Endothelial cell of umbilical vein (primary cell): Measurements from ENCODE around the gene HABP2.

ENCODE experiments used
- CTCF ChIP-seq, 2 donors: IDR thresholded peaks; 1 replicate in 1 of 2; 2 replicates in 1 of 2; pipeline ENCODE4 v1.5.1; 2011; ENCODE audit warnings: low read length in 2 of 2, mild to moderate bottlenecking in 2 of 2, moderate library complexity in 2 of 2, control low read depth in 1 of 2, inconsistent platforms in 1 of 2, low read depth in 1 of 2; ENCODE audit not compliant: insufficient read depth in 1 of 2; ENCODE audit errors: extremely low read depth in 1 of 2
- MAX ChIP-seq: IDR thresholded peaks from 2 replicates; pipeline ENCODE4 v1.6.1; 2011; ENCODE audit not compliant: insufficient read depth, insufficient read length

- TF ChIP-seq MAX = no peak
- TF ChIP-seq CTCF (IDR thresholded peaks at IDR 0.05; ENCODE audit: extremely low read depth in 1 of 2, insufficient read depth in 1 of 2, low read depth in 1 of 2, low read length in 2 of 2) = no peak
Observed at GRCh38 chr10:113613977-113614690, 61.3 kb downstream of the HABP2 start.
